GM18861 (cell line): ENCODE results near the gene UAP1L1.

Source experiments
- ATAC-seq: cut with Tn5 transposase; IDR thresholded peaks from one replicate; pipeline ENCODE4 v1.9.1; 2021; ENCODE audit not compliant: unreplicated experiment

Gene UAP1L1

GRCh38 chr9:137089232-137089947 lies 12.1 kb downstream of the UAP1L1 start:
- ATAC-seq, result no peak

GRCh38 chr9:137095664-137096517 lies 18.6 kb downstream of the UAP1L1 start:
- no peak for ATAC-seq

GRCh38 chr9:137096785-137097546 lies 19.6 kb downstream of the UAP1L1 start:
- no peak for ATAC-seq

- ATAC-seq, result no peak
Observed at GRCh38 chr9:137097761-137098462, 20.6 kb downstream of the UAP1L1 start.

GRCh38 chr9:137099231-137099630 lies 21.9 kb downstream of the UAP1L1 start:
- no peak for ATAC-seq

- ATAC-seq, result no peak
Observed at GRCh38 chr9:137103206-137103999, 26.1 kb downstream of the UAP1L1 start.

- no peak for ATAC-seq
Observed at GRCh38 chr9:137105814-137106661, 28.7 kb downstream of the UAP1L1 start.

GRCh38 chr9:137106662-137107250 lies 29.4 kb downstream of the UAP1L1 start:
- no peak for ATAC-seq

GRCh38 chr9:137107312-137107921 lies 30.1 kb downstream of the UAP1L1 start:
- ATAC-seq, result no peak

- ATAC-seq, result no peak
Observed at GRCh38 chr9:137107982-137108381, 30.7 kb downstream of the UAP1L1 start.

GRCh38 chr9:137108608-137109249 lies 31.4 kb downstream of the UAP1L1 start:
- ATAC-seq, result no peak

- no peak for ATAC-seq
Observed at GRCh38 chr9:137109250-137110146, 32.2 kb downstream of the UAP1L1 start.

GRCh38 chr9:137110147-137110910 lies 33.0 kb downstream of the UAP1L1 start:
- no peak for ATAC-seq

- no peak for ATAC-seq
Observed at GRCh38 chr9:137110911-137111787, 33.8 kb downstream of the UAP1L1 start.
